A673 (cell line): ENCODE data around the gene OPRM1. TPM values are rescaled to one million over a fixed set of nuclear protein-coding genes. Genes with fewer than 3 reads are reported as not detected.

Experiments used
- BruUV-seq: library from RNA; stranded (reverse); fragments of 400-500 nt; replicated peaks from 2 replicates; lab custom pipeline; 2021; lab: Mats Ljungman, UMichigan
- CTCF ChIA-PET: fragments of 300-600 bp; sonication (Branson Sonifier 250); formaldehyde crosslinking; loops from one replicate; lab custom pipeline; 2022; ENCODE audit warnings: antibody characterized with exemption; lab: Charles Lee
- POLR2A ChIA-PET: fragments of 300-600 bp; sonication (Branson Sonifier 250); formaldehyde crosslinking; loops from one replicate; lab custom pipeline; 2022; ENCODE audit warnings: antibody characterized with exemption; ENCODE audit not compliant: low non-redundant PET; lab: Charles Lee
- DNase-seq: peaks from one replicate; pipeline ENCODE4 v3.0.0-alpha.2; 2015; ENCODE audit warnings: low spot score
- H3K27ac ChIP-seq: fragments of 200-600 bp; sonication (generic); 2 replicates; pipeline ENCODE4 v1.5.1; 2016; ENCODE audit warnings: mixed run types, low read depth, mild to moderate bottlenecking, mixed read lengths, antibody characterized with exemption, low read length; ENCODE audit not compliant: poor library complexity, severe bottlenecking
- H3K27me3 ChIP-seq: fragments of 200-600 bp; sonication (generic); replicated peaks from 2 replicates; pipeline ENCODE4 v1.6.1; 2017; ENCODE audit warnings: mixed run types, low read depth, mild to moderate bottlenecking, mixed read lengths, antibody characterized with exemption, low read length; ENCODE audit not compliant: insufficient read depth, poor library complexity
- H3K36me3 ChIP-seq: fragments of 200-600 bp; sonication (generic); 2 replicates; pipeline ENCODE4 v1.6.1; 2016; ENCODE audit warnings: mixed run types, mild to moderate bottlenecking, mixed read lengths, antibody characterized with exemption, low read length; ENCODE audit not compliant: insufficient read depth, poor library complexity, severe bottlenecking
- H3K4me1 ChIP-seq: fragments of 200-600 bp; sonication (generic); 2 replicates; pipeline ENCODE4 v1.6.1; 2017; ENCODE audit warnings: mixed run types, mild to moderate bottlenecking, mixed read lengths, antibody characterized with exemption, low read length; ENCODE audit not compliant: insufficient read depth, poor library complexity, severe bottlenecking
- H3K4me3 ChIP-seq: fragments of 200-600 bp; sonication (generic); 2 replicates; pipeline ENCODE4 v1.5.1; 2016; ENCODE audit warnings: low read depth, mixed run types, mild to moderate bottlenecking, mixed read lengths, low read length; ENCODE audit not compliant: poor library complexity, severe bottlenecking
- H3K9me3 ChIP-seq: fragments of 200-600 bp; sonication (generic); 2 replicates; pipeline ENCODE4 v1.6.1; 2016; ENCODE audit warnings: mixed run types, low read depth, mild to moderate bottlenecking, mixed read lengths, antibody characterized with exemption, low read length; ENCODE audit not compliant: poor library complexity, severe bottlenecking
- EZH2 ChIP-seq: fragments of 200-600 bp; sonication (generic); IDR thresholded peaks from 2 replicates; pipeline ENCODE4 v1.6.1; 2017; ENCODE audit warnings: borderline replicate concordance, low read depth, mild to moderate bottlenecking, mixed read lengths, antibody characterized with exemption, low read length; ENCODE audit not compliant: poor library complexity, severe bottlenecking
- intact Hi-C: fragments of 100-400 bp; cut with micrococcal nuclease; formaldehyde crosslinking; loops from one replicate; pipeline ENCODE4 v1.10.0; 2022; ENCODE audit not compliant: unreplicated experiment
- total RNA-seq: library from RNA; stranded (reverse); gene quantifications from 2 replicates; pipeline ENCODE4 v1.2.3, GENCODE V29; 2021
- TF ChIP-seq, protein P1 (sequence below): fragments of 300-800, 200-600 bp; sonication (generic); conservative IDR thresholded peaks from 2 replicates; pipeline ENCODE4 v1.5.1; 2017; ENCODE audit warnings: low read depth, mild to moderate bottlenecking, antibody characterized with exemption, low read length, moderate library complexity, mixed read lengths

Gene OPRM1
- total RNA-seq, 1 experiment from 2014 or later, result not detected

- BruUV-seq, result no TSS peak
- intact Hi-C loops, result no loop called here
- TF ChIP-seq, protein P1, sequence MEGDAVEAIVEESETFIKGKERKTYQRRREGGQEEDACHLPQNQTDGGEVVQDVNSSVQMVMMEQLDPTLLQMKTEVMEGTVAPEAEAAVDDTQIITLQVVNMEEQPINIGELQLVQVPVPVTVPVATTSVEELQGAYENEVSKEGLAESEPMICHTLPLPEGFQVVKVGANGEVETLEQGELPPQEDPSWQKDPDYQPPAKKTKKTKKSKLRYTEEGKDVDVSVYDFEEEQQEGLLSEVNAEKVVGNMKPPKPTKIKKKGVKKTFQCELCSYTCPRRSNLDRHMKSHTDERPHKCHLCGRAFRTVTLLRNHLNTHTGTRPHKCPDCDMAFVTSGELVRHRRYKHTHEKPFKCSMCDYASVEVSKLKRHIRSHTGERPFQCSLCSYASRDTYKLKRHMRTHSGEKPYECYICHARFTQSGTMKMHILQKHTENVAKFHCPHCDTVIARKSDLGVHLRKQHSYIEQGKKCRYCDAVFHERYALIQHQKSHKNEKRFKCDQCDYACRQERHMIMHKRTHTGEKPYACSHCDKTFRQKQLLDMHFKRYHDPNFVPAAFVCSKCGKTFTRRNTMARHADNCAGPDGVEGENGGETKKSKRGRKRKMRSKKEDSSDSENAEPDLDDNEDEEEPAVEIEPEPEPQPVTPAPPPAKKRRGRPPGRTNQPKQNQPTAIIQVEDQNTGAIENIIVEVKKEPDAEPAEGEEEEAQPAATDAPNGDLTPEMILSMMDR, result no peak
- CTCF ChIA-PET, result no interaction called here
- POLR2A ChIA-PET, result no interaction called here
- H3K36me3 ChIP-seq, result no peaks in the 10 kb centered on the region
- no peaks in the 10 kb centered on the region for H3K4me1 ChIP-seq
- no peak overlapping the region for H3K27ac ChIP-seq
- H3K9me3 ChIP-seq, result no peaks in the 10 kb centered on the region
- DNase-seq, result no peak
- H3K4me3 ChIP-seq, result no peak overlapping the region
- H3K27me3 ChIP-seq, result no peaks in the 10 kb centered on the region
Measured at GRCh38 chr6:154280521-154280920, 241.5 kb downstream of the OPRM1 start.

DNA sequence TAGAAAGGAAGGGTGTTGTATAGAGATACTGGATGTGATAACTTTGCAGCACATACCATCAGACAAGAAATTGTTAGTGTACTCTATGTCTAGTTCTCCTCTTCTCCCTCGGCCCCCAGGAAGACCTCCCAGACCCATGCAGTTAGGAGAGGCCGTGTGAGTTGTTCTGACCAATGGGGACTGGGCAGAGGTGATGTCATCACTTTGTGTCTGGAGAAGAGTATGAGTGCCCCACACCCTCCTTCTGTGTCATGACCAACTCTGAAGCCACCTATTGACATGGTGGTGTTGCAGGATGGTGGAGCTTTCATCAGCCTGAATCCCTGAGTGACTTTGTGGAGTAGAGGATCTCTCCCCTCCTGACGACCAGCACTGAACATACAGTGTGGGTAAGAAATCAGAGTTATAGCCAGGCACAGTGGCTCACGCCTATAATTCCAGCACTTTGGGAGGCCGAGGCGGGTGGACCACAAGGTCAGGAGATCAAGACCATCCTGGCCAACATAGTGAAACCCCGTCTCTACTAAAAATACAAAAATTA is 245.3 kb downstream of the OPRM1 start:
- no peak for DNase-seq
- H3K4me3 ChIP-seq, result no peak overlapping the region

DNA sequence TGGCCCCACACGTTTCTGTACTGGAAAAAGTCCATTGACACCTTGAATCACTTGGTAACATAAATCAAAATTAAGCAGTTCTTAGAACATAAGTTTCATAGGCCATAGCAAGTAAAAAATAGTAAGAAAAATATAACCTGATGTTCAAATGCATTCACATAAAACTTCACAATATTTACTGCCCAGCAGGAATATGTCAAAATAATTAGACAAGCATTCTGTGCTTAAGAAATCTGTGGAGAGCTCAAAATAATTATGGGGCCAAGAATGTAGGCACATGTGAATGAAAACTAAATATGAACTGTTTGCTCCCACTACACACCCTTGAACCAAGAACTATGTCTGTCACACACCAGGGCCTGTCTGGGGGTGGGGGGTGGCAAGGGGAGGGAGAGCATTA is 246.8 kb downstream of the OPRM1 start:
- no peaks in the 10 kb centered on the region for H3K4me1 ChIP-seq
- no peaks in the 10 kb centered on the region for H3K9me3 ChIP-seq
- intact Hi-C loops, result no loop called here
- TF ChIP-seq EZH2, result no peak
- TF ChIP-seq, protein P1, result no peak
- H3K36me3 ChIP-seq, result no peaks in the 10 kb centered on the region
- H3K4me3 ChIP-seq, result no peak overlapping the region
- ChIA-PET CTCF (no interaction called here), POLR2A (no interaction called here)
- no peak overlapping the region for H3K27ac ChIP-seq
- DNase-seq, result no peak
- BruUV-seq, result no TSS peak
- H3K27me3 ChIP-seq, result no peaks in the 10 kb centered on the region

More for the DNA sequence above, 245.3 kb downstream of the OPRM1 start:
- Histone ChIP-seq H3K27me3 (no peaks in the 10 kb centered on the region), H3K27ac (no peak overlapping the region), H3K4me1 (no peaks in the 10 kb centered on the region), H3K9me3 (no peaks in the 10 kb centered on the region), H3K36me3 (no peaks in the 10 kb centered on the region)
- intact Hi-C loops, result no loop called here
- TF ChIP-seq, protein P1, result no peak
- no peak for TF ChIP-seq EZH2
- BruUV-seq, result no TSS peak
- POLR2A ChIA-PET, result no interaction called here
- CTCF ChIA-PET, result no interaction called here
